Body of pancreas (tissue), 4 donors: ENCODE results near the gene CYB561A3. TPM values are rescaled to one million over a fixed set of nuclear protein-coding genes. Genes with fewer than 3 reads are reported as not detected.

Experiments used
- ATAC-seq: fragments of 150-250 bp; one replicate; pipeline ENCODE4 v1.9.1; 2016
- DNase-seq, 4 donors: peaks; one replicate each; pipeline ENCODE4 v3.0.0-alpha.2; 2019
- H3K27ac ChIP-seq, 4 donors: fragments of 200-600 bp; sonication (generic); 1 replicate in 3 of 4; 2 replicates in 1 of 4; pipeline versions ENCODE4 v1.5.1 to v1.6.1; 2016 to 2019; ENCODE audit warnings: mild to moderate bottlenecking in 1 of 4, mixed read lengths in 1 of 4, moderate library complexity in 1 of 4
- H3K27me3 ChIP-seq, 2 donors: fragments of 200-600 bp; sonication (generic); one replicate each; pipeline ENCODE4 v1.6.0; 2016; ENCODE audit warnings: mild to moderate bottlenecking in 1 of 2
- H3K36me3 ChIP-seq, 2 donors: fragments of 200-600 bp; sonication (generic); replicated peaks in 1 of 2; 2 replicates each; pipeline ENCODE4 v1.5.1; 2016; ENCODE audit warnings: low read depth in 2 of 2; ENCODE audit not compliant: insufficient read depth in 1 of 2
- H3K4me1 ChIP-seq: fragments of 200-600 bp; sonication (generic); one replicate; pipeline ENCODE4 v1.6.0; 2016
- H3K4me3 ChIP-seq, 2 donors: fragments of 200-600 bp; sonication (generic); 1 replicate in 1 of 2; 2 replicates in 1 of 2; pipeline ENCODE4 v1.5.1; 2016 to 2019
- H3K9me3 ChIP-seq, 3 donors: fragments of 200-600 bp; sonication (generic); 1 replicate in 2 of 3; 2 replicates in 1 of 3; pipeline ENCODE4 v1.5.1; 2016
- POLR2A ChIP-seq, 3 donors: fragments of 450-650 bp; IDR thresholded peaks; one replicate each; pipeline ENCODE4 v1.6.1; 2016; ENCODE audit warnings: antibody characterized with exemption in 3 of 3, mild to moderate bottlenecking in 2 of 3
- WGBS, 2 donors: methylation state at CpG; one replicate each; pipeline ENCODE4 v1.1.5; 2017; 5-methylcytosine and 5-hydroxymethylcytosine counted together
- intact Hi-C: fragments of 100-400 bp; cut with DNase I; formaldehyde crosslinking; loops from one replicate; pipeline ENCODE4 v1.15.1; 2023
- total RNA-seq, 2 donors: library from RNA; depleted of rRNA; stranded (reverse); fragments of >200 nt; gene quantifications; one replicate each; pipeline ENCODE4 v1.1.0, GENCODE V29; 2016
- TF ChIP-seq, protein P1 (sequence below), 7 experiments: fragments of 450-650 bp in 4 of 7; fragments of 200-600 bp in 3 of 7; sonication (generic) in 3 of 7; IDR thresholded peaks; one replicate each; pipeline ENCODE4 v1.5.1; 2016 to 2019; ENCODE audit warnings: antibody characterized with exemption in 7 of 7

CYB561A3 gene
- total RNA-seq, 2 donors from 2014 or later = 26.5 to 31.3 TPM

DNA sequence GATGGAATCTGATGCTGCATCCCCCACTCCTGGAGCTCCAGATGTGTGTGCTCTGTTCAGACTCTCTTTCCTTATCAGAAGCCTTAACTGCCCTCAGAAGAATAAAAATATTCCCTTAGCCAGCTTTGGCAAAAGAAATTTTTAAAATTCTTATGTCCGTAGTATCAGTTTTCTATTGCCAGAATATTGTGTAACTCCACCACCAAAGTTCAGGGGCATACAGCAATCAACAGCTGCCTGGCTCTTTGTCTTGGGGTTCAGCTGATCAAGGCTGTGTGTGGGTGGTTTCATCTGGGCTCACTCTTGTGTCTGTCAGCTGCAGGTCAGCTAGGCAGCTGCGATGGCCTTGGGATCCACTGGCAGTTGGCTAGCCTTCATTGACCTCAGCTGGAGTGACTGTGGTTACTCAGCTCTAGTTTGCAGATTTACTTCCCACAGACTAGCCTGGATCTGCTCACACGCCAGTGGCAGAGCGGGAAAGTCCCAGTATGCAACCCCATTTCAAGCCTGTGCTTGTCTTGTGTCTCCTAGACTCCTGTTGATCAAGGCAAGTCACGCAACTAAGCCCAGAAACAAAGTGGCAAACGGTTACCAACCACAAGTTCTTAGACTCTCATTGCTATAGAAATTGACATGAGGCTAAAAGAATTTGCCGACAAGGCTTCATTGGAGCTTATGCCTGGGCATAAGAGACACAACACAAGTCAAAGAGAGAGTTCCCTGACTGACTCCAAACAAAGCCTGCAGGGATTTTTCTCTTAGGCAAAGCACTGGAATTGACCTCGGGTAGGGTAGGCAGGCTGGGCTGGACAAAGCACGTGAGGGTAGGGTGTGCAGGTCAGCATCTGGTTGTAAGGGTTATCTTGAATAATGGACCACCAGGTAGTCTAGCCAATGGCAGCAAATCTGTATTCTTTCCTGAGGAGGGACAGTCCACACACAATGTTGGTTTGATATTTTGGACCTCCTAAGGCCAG is 8.0 kb upstream of the CYB561A3 start:
- no peak overlapping the region for H3K27ac ChIP-seq
- intact Hi-C loops = no loop called here
- DNase-seq (peak; percentile 30 to 75 (median 58)), ATAC-seq (peak; percentile 80)
- no peak for TF ChIP-seq POLR2A (IDR thresholded peaks at IDR 0.05)
- TF ChIP-seq, protein P1, sequence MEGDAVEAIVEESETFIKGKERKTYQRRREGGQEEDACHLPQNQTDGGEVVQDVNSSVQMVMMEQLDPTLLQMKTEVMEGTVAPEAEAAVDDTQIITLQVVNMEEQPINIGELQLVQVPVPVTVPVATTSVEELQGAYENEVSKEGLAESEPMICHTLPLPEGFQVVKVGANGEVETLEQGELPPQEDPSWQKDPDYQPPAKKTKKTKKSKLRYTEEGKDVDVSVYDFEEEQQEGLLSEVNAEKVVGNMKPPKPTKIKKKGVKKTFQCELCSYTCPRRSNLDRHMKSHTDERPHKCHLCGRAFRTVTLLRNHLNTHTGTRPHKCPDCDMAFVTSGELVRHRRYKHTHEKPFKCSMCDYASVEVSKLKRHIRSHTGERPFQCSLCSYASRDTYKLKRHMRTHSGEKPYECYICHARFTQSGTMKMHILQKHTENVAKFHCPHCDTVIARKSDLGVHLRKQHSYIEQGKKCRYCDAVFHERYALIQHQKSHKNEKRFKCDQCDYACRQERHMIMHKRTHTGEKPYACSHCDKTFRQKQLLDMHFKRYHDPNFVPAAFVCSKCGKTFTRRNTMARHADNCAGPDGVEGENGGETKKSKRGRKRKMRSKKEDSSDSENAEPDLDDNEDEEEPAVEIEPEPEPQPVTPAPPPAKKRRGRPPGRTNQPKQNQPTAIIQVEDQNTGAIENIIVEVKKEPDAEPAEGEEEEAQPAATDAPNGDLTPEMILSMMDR (IDR thresholded peaks at IDR 0.05) = no peak
- H3K27me3 ChIP-seq = no peaks in the 10 kb centered on the region
- H3K36me3 ChIP-seq = peaks cover 0 to 22% of the 10 kb centered on the region in 2 donors
- H3K4me3 ChIP-seq = no peak overlapping the region
- WGBS, 2 donors = 55 to 64% methylated on average over 7 to 9 of the region's 9 CpGs
- no peaks in the 10 kb centered on the region for H3K9me3 ChIP-seq
- H3K4me1 ChIP-seq = peaks cover 5% of the 10 kb centered on the region

DNA sequence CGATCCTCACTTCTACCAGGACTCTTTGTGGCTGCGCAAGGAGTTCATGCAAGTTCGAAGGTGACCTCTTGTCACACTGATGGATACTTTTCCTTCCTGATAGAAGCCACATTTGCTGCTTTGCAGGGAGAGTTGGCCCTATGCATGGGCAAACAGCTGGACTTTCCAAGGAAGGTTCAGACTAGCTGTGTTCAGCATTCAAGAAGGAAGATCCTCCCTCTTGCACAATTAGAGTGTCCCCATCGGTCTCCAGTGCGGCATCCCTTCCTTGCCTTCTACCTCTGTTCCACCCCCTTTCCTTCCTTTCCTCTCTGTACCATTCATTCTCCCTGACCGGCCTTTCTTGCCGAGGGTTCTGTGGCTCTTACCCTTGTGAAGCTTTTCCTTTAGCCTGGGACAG is 7.0 kb upstream of the CYB561A3 start:
- H3K36me3 ChIP-seq = peaks cover 0 to 22% of the 10 kb centered on the region in 2 donors
- WGBS, 2 donors = 89 to 96% methylated on average over 7 of the region's 7 CpGs
- intact Hi-C loops = no loop called here

DNA sequence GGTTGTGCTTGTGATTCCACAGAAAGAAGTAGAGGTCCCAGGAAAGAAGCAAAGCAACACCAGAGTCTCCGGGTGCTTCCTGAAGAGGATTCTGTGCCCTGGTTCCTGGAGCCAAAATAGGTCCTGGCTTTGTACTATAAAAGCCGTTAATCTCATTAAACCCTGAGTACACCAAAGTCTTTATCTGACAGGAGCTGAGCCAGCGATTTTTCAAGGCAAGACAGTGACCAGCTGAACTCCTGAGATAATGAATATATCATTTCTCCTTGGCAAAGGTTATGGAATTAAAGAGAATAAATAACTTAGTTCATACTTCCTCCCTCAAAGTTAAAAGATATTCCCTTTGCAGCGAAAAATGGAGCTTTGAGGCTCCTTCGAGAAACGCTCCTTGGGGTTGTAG is 5.7 kb upstream of the CYB561A3 start:
- intact Hi-C loops = no loop called here
- peaks cover 0 to 22% of the 10 kb centered on the region in 2 donors for H3K36me3 ChIP-seq
- H3K9me3 ChIP-seq = no peaks in the 10 kb centered on the region
- H3K27me3 ChIP-seq = no peaks in the 10 kb centered on the region
- WGBS, 2 donors = 69 to 77% methylated on average over 6 of the region's 6 CpGs
- TF ChIP-seq, protein P1 (IDR thresholded peaks at IDR 0.05) = no peak
- no peak for TF ChIP-seq POLR2A (IDR thresholded peaks at IDR 0.05)
- DNase-seq (no peak), ATAC-seq (no peak)
- no peak overlapping the region for H3K27ac ChIP-seq
- H3K4me3 ChIP-seq = no peak overlapping the region
- H3K4me1 ChIP-seq = peaks cover 17% of the 10 kb centered on the region

More for the DNA sequence above, 7.0 kb upstream of the CYB561A3 start:
- Histone ChIP-seq H3K27me3 (no peaks in the 10 kb centered on the region), H3K4me1 (peaks cover 6% of the 10 kb centered on the region), H3K27ac (no peak overlapping the region), H3K4me3 (no peak overlapping the region), H3K9me3 (no peaks in the 10 kb centered on the region)
- TF ChIP-seq, protein P1 (IDR thresholded peaks at IDR 0.05) = no peak
- TF ChIP-seq POLR2A (IDR thresholded peaks at IDR 0.05) = no peak
- DNase-seq (no peak), ATAC-seq (no peak)

DNA sequence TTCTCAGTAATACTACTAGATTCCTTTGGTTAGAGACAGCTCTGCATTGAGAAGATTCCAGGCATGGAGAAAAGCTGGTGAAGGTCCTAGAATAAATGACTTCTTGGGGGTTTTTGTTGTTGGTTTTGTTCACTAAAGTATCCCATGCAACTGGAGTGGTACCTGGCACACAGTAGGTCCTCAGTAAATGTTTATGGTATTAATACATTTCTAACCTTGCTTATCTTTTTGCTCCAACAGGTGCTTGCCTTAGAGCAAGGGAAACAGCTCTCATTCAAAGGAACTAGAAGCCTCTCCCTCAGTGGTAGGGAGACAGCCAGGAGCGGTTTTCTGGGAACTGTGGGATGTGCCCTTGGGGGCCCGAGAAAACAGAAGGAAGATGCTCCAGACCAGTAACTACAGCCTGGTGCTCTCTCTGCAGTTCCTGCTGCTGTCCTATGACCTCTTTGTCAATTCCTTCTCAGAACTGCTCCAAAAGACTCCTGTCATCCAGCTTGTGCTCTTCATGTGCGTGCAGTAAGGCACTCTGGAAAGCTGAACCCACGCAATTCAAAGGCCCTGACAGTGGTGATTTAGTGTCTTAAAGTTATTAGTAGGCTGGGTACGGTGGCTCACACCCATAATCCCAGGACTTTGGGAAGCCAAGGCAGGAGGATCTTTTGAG is 2.5 kb upstream of the CYB561A3 start:
- WGBS, 2 donors = 89 to 91% methylated on average over 5 of the region's 5 CpGs
- H3K27me3 ChIP-seq = no peaks in the 10 kb centered on the region
- DNase-seq (no peak), ATAC-seq (no peak)
- H3K4me1 ChIP-seq = peaks cover 21% of the 10 kb centered on the region
- peaks cover 0 to 22% of the 10 kb centered on the region in 2 donors for H3K36me3 ChIP-seq
- intact Hi-C loops = no loop called here
- TF ChIP-seq POLR2A (IDR thresholded peaks at IDR 0.05) = no peak
- TF ChIP-seq, protein P1 (IDR thresholded peaks at IDR 0.05) = no peak
- no peak overlapping the region for H3K27ac ChIP-seq
- no peaks in the 10 kb centered on the region for H3K9me3 ChIP-seq
- H3K4me3 ChIP-seq = no peak overlapping the region
